Activated CD8-positive, alpha-beta T cell treated with anti-CD3 and anti-CD28 coated beads for 36 hours (primary cell): Measurements from ENCODE around the gene ZEB1. TPM values are rescaled to one million over a fixed set of nuclear protein-coding genes. Genes with fewer than 3 reads are reported as not detected.

ENCODE experiments used
- ATAC-seq: fragments of 200-7000 bp; cut with Tn5 transposase; one replicate; pipeline ENCODE4 v1.10.0; 2021; ENCODE audit warnings: mild to moderate bottlenecking, moderate library complexity
- CTCF ChIA-PET: fragments of 350-600 bp; sonication (Branson Sonifier 250); formaldehyde crosslinking; loops from one replicate; lab custom pipeline; 2021; ENCODE audit warnings: antibody characterized with exemption; lab: Charles Lee
- POLR2A ChIA-PET: fragments of 350-600 bp; sonication (Branson Sonifier 250); formaldehyde crosslinking; loops from one replicate; lab custom pipeline; 2021; ENCODE audit warnings: antibody characterized with exemption; lab: Charles Lee
- DNase-seq: peaks from one replicate; pipeline ENCODE4 v3.0.0-alpha.2; 2020
- H3K27ac Mint-ChIP-seq: one replicate; pipeline ENCODE4 v1.8.0; 2021; ENCODE audit warnings: mild to moderate bottlenecking, mixed read lengths
- H3K27me3 Mint-ChIP-seq: one replicate; pipeline ENCODE4 v1.8.0; 2021; ENCODE audit warnings: mixed read lengths
- H3K36me3 Mint-ChIP-seq: one replicate; pipeline ENCODE4 v1.8.0; 2021; ENCODE audit warnings: low read depth, mixed read lengths
- H3K4me1 Mint-ChIP-seq: one replicate; pipeline ENCODE4 v1.8.0; 2021; ENCODE audit warnings: low read depth, mixed read lengths
- H3K4me3 Mint-ChIP-seq: one replicate; pipeline ENCODE4 v1.8.0; 2021; ENCODE audit warnings: mild to moderate bottlenecking, moderate library complexity, mixed read lengths
- H3K9me3 Mint-ChIP-seq: one replicate; pipeline ENCODE4 v1.8.0; 2021; ENCODE audit warnings: mixed read lengths
- CTCF ChIP-seq: fragments of 200-600 bp; IDR thresholded peaks from one replicate; pipeline ENCODE4 v1.8.0; 2022; ENCODE audit warnings: antibody characterized with exemption, mild to moderate bottlenecking
- intact Hi-C: fragments of 100-400 bp; cut with micrococcal nuclease; formaldehyde crosslinking; loops from one replicate; pipeline ENCODE4 v1.10.0; 2022
- total RNA-seq, 2 experiments: library from RNA; stranded (reverse); gene quantifications; one replicate each; pipeline ENCODE4 v1.2.3, GENCODE V29; 2021

The ZEB1 gene
- total RNA-seq, 2 experiments from 2014 or later = 28.4 to 29.7 TPM

- intact Hi-C loops = no loop called here
- no peaks in the 10 kb centered on the region for H3K27me3 Mint-ChIP-seq
- DNase-seq (no peak), ATAC-seq (no peak)
- TF ChIP-seq CTCF = no peak
- H3K4me3 Mint-ChIP-seq = no peak overlapping the region
- peaks cover 34% of the 10 kb centered on the region for H3K4me1 Mint-ChIP-seq
- H3K36me3 Mint-ChIP-seq = peaks cover 24% of the 10 kb centered on the region
- ChIA-PET CTCF (no interaction called here), POLR2A (interaction anchor here (1.2 kb wide), 1 partner anchor 45 kb away, joined by 3 read pairs; no protein-coding TSS in a partner anchor)
- peaks cover 2% of the 10 kb centered on the region for H3K9me3 Mint-ChIP-seq
- H3K27ac Mint-ChIP-seq = no peak overlapping the region
Measured at GRCh38 chr10:31366703-31367102, 47.7 kb downstream of the ZEB1 start.

GRCh38 chr10:31368724-31369123 is 49.7 kb downstream of the ZEB1 start:
- no peak for DNase-seq
- Mint-ChIP-seq H3K4me3 (no peak overlapping the region), H3K27me3 (no peaks in the 10 kb centered on the region), H3K36me3 (peaks cover 15% of the 10 kb centered on the region), H3K27ac (no peak overlapping the region), H3K4me1 (peaks cover 44% of the 10 kb centered on the region), H3K9me3 (peaks cover 2% of the 10 kb centered on the region)
- no peak for ATAC-seq
- intact Hi-C loops = no loop called here
- CTCF ChIA-PET = no interaction called here
- POLR2A ChIA-PET = no interaction called here
- TF ChIP-seq CTCF = no peak

GRCh38 chr10:31372439-31372838 is 53.4 kb downstream of the ZEB1 start:
- Mint-ChIP-seq H3K9me3 (peaks cover 2% of the 10 kb centered on the region), H3K27me3 (no peaks in the 10 kb centered on the region), H3K36me3 (peaks cover 8% of the 10 kb centered on the region), H3K27ac (no peak overlapping the region), H3K4me1 (peaks cover 47% of the 10 kb centered on the region), H3K4me3 (no peak overlapping the region)
- TF ChIP-seq CTCF = no peak
- ChIA-PET POLR2A (no interaction called here), CTCF (no interaction called here)
- DNase-seq = no peak
- no peak for ATAC-seq
- intact Hi-C loops = no loop called here

GRCh38 chr10:31374146-31374696 is 55.2 kb downstream of the ZEB1 start:
- no peak for ATAC-seq
- no peak for TF ChIP-seq CTCF
- intact Hi-C loops = no loop called here
- Mint-ChIP-seq H3K9me3 (peaks cover 2% of the 10 kb centered on the region), H3K27ac (no peak overlapping the region), H3K27me3 (no peaks in the 10 kb centered on the region), H3K4me3 (no peak overlapping the region), H3K36me3 (peaks cover 7% of the 10 kb centered on the region), H3K4me1 (peaks cover 47% of the 10 kb centered on the region)
- CTCF ChIA-PET = interaction anchor here (1.0 kb wide), 1 partner anchor 590 kb away, joined by 3 read pairs; no protein-coding TSS in a partner anchor
- POLR2A ChIA-PET = no interaction called here
- no peak for DNase-seq

- ATAC-seq (no peak), DNase-seq (no peak)
- Mint-ChIP-seq H3K36me3 (peaks cover 2% of the 10 kb centered on the region), H3K4me1 (peaks cover 31% of the 10 kb centered on the region), H3K27ac (no peak overlapping the region), H3K4me3 (no peak overlapping the region), H3K27me3 (no peaks in the 10 kb centered on the region), H3K9me3 (no peaks in the 10 kb centered on the region)
- ChIA-PET POLR2A (interaction anchor here (0.7 kb wide), 1 partner anchor 741 kb away, joined by 3 read pairs; no protein-coding TSS in a partner anchor), CTCF (no interaction called here)
- intact Hi-C loops = no loop called here
- TF ChIP-seq CTCF = no peak
Measured at GRCh38 chr10:31381171-31381570, 62.2 kb downstream of the ZEB1 start.
